Ovary (tissue), 3 donors: ENCODE results near the gene ARHGAP45.

ENCODE experiments used
- CTCF ChIP-seq, 3 donors: fragments of 450-650 bp in 2 of 3; fragments of 200-600 bp in 1 of 3; IDR thresholded peaks; one replicate each; pipeline versions ENCODE4 v1.5.1 to v1.8.0; 2016 to 2022; ENCODE audit warnings: antibody characterized with exemption in 3 of 3, mild to moderate bottlenecking in 1 of 3
- EP300 ChIP-seq: sonication (generic); formaldehyde crosslinking; IDR thresholded peaks from one replicate; pipeline ENCODE4 v1.6.1; 2017; ENCODE audit warnings: antibody characterized with exemption
- POLR2A ChIP-seq: fragments of 450-650 bp; IDR thresholded peaks from one replicate; pipeline ENCODE4 v1.6.1; 2017; ENCODE audit warnings: antibody characterized with exemption, mild to moderate bottlenecking, moderate library complexity
- donor health status: DM: no; HTN: no; CAD: no.

- no peak for TF ChIP-seq CTCF (IDR thresholded peaks at IDR 0.05)
- no peak for TF ChIP-seq EP300
- no peak for TF ChIP-seq POLR2A
These were observed 66.5 kb downstream of the ARHGAP45 start for GRCh38 chr19:1133471-1133929.
